Fibroblast of lung (primary cell): ENCODE data around the gene ENDOD1. TPM values are rescaled to one million over a fixed set of nuclear protein-coding genes. Genes with fewer than 3 reads are reported as not detected.

ENCODE experiments used
- DNase-seq, 2 donors: peaks; one replicate each; pipeline versions ENCODE4 v3.0.0 to v3.0.0-alpha.2; 2010; ENCODE audit warnings: low read depth in 2 of 2
- H2AFZ ChIP-seq: 2 replicates; pipeline ENCODE4 v1.5.1; 2012; ENCODE audit warnings: low read length, control low read depth, inconsistent platforms
- H3K27ac ChIP-seq: 2 replicates; pipeline ENCODE4 v1.5.1; 2011; ENCODE audit warnings: low read length, control low read depth; ENCODE audit not compliant: insufficient read depth
- H3K27me3 ChIP-seq: 2 replicates; pipeline ENCODE4 v1.5.1; 2011; ENCODE audit warnings: mild to moderate bottlenecking, low read length; ENCODE audit not compliant: control insufficient read depth, insufficient read depth
- H3K36me3 ChIP-seq: 2 replicates; pipeline ENCODE4 v1.5.1; 2011; ENCODE audit warnings: low read length; ENCODE audit not compliant: control insufficient read depth, insufficient read depth
- H3K4me1 ChIP-seq: 2 replicates; pipeline ENCODE4 v1.5.1; 2011; ENCODE audit warnings: low read length; ENCODE audit not compliant: control insufficient read depth, insufficient read depth; ENCODE audit errors: extremely low read depth
- H3K4me2 ChIP-seq: 2 replicates; pipeline ENCODE4 v1.5.1; 2011; ENCODE audit warnings: low read length, control low read depth; ENCODE audit not compliant: insufficient read depth; ENCODE audit errors: extremely low read depth
- H3K4me3 ChIP-seq, 4 experiments: fragments of 200-600 bp in 1 of 4; sonication (generic) in 1 of 4; replicated peaks in 1 of 4; 2 replicates each; pipeline ENCODE4 v1.5.1; 2011 to 2016; ENCODE audit warnings: low read length in 4 of 4, low read depth in 3 of 4, mild to moderate bottlenecking in 3 of 4, control low read depth in 2 of 4, inconsistent platforms in 1 of 4, mixed read lengths in 1 of 4; ENCODE audit not compliant: insufficient read depth in 1 of 4; ENCODE audit errors: control extremely low read depth in 1 of 4
- H3K79me2 ChIP-seq: 2 replicates; pipeline ENCODE4 v1.5.1; 2012; ENCODE audit warnings: mild to moderate bottlenecking, low read length, inconsistent platforms; ENCODE audit not compliant: control insufficient read depth, insufficient read depth
- H3K9ac ChIP-seq: 2 replicates; pipeline ENCODE4 v1.5.1; 2011; ENCODE audit warnings: mild to moderate bottlenecking, low read length, control low read depth; ENCODE audit not compliant: insufficient read depth
- H3K9me3 ChIP-seq: 2 replicates; pipeline ENCODE4 v1.5.1; 2012; ENCODE audit warnings: low read depth, low read length; ENCODE audit not compliant: control insufficient read depth, insufficient read depth
- H4K20me1 ChIP-seq: 2 replicates; pipeline ENCODE4 v1.5.1; 2011; ENCODE audit warnings: low read length; ENCODE audit not compliant: control insufficient read depth, insufficient read depth; ENCODE audit errors: extremely low read depth
- CTCF ChIP-seq, 2 donors: IDR thresholded peaks in 1 of 2; conservative IDR thresholded peaks in 1 of 2; 1 replicate in 1 of 2; 2 replicates in 1 of 2; pipeline ENCODE4 v1.5.1; 2011 to 2012; ENCODE audit warnings: low read length in 2 of 2, control low read depth in 1 of 2, inconsistent platforms in 1 of 2, low read depth in 1 of 2, mild to moderate bottlenecking in 1 of 2
- EZH2 ChIP-seq: IDR thresholded peaks from 2 replicates; pipeline ENCODE4 v1.5.1; 2012; ENCODE audit warnings: low read length, control low read depth, mild to moderate bottlenecking; ENCODE audit errors: missing control alignments
- polyA plus RNA-seq, 2 donors: library from polyadenylated mRNA; depleted of rRNA in 1 of 2; stranded (reverse) in 1 of 2; unstranded in 1 of 2; fragments of >200 nt; gene quantifications; 2 replicates each; pipeline ENCODE4 v1.2.1, GENCODE V29; 2011 to 2012; ENCODE audit warnings: missing spikeins in 1 of 2
- total RNA-seq: library from RNA; depleted of rRNA; stranded (reverse); fragments of >200 nt; gene quantifications from 2 replicates; pipeline ENCODE4 v1.2.1, GENCODE V29; 2014

Gene ENDOD1
- total and polyA plus RNA-seq, 2 donors (not counting 1 experiment from before 2014, with no cell fraction given), result 33.4 to 50.8 TPM

- Histone ChIP-seq H3K9me3 (no peaks in the 10 kb centered on the region), H3K79me2 (no peaks in the 10 kb centered on the region), H3K36me3 (no peaks in the 10 kb centered on the region), H4K20me1 (no peaks in the 10 kb centered on the region), H2AFZ (no peak overlapping the region), H3K4me1 (no peaks in the 10 kb centered on the region), H3K27ac (no peak overlapping the region), H3K9ac (no peak overlapping the region), H3K27me3 (no peaks in the 10 kb centered on the region), H3K4me3 (no peak overlapping the region), H3K4me2 (no peak overlapping the region)
- no peak for DNase-seq
- TF ChIP-seq CTCF (conservative IDR thresholded peaks at IDR 0.05 in 1 of 2, IDR thresholded peaks at IDR 0.05 in 1 of 2; ENCODE audit: low read depth in 1 of 2, low read length in 2 of 2) (no peak), EZH2 (no peak)
These were observed 65.7 kb downstream of the ENDOD1 start for GRCh38 chr11:95155385-95155784.

GRCh38 chr11:95156133-95156721 is 66.6 kb downstream of the ENDOD1 start:
- Histone ChIP-seq H2AFZ (no peak overlapping the region), H3K27me3 (no peaks in the 10 kb centered on the region)
- no peak for DNase-seq

GRCh38 chr11:95156916-95157541 is 67.4 kb downstream of the ENDOD1 start:
- Histone ChIP-seq H3K4me1 (no peaks in the 10 kb centered on the region), H3K9ac (no peak overlapping the region), H4K20me1 (no peaks in the 10 kb centered on the region), H3K36me3 (no peaks in the 10 kb centered on the region), H3K79me2 (no peaks in the 10 kb centered on the region), H3K9me3 (no peaks in the 10 kb centered on the region), H3K4me3 (no peak overlapping the region), H3K4me2 (no peak overlapping the region), H3K27ac (no peak overlapping the region), H3K27me3 (no peaks in the 10 kb centered on the region), H2AFZ (peak overlapping the region; percentile 26)
- DNase-seq, result no peak
- no peak for TF ChIP-seq EZH2
- no peak for TF ChIP-seq CTCF (conservative IDR thresholded peaks at IDR 0.05 in 1 of 2, IDR thresholded peaks at IDR 0.05 in 1 of 2; ENCODE audit: low read depth in 1 of 2, low read length in 2 of 2)

More at GRCh38 chr11:95156133-95156721, 66.6 kb downstream of the ENDOD1 start:
- no peak for TF ChIP-seq EZH2
- TF ChIP-seq CTCF (conservative IDR thresholded peaks at IDR 0.05 in 1 of 2, IDR thresholded peaks at IDR 0.05 in 1 of 2; ENCODE audit: low read depth in 1 of 2, low read length in 2 of 2), result no peak
- no peak overlapping the region for H3K4me3 ChIP-seq
- H3K27ac ChIP-seq, result no peak overlapping the region
- no peaks in the 10 kb centered on the region for H3K4me1 ChIP-seq
- H3K9ac ChIP-seq, result no peak overlapping the region
- H3K79me2 ChIP-seq, result no peaks in the 10 kb centered on the region
- no peaks in the 10 kb centered on the region for H4K20me1 ChIP-seq
- H3K4me2 ChIP-seq, result no peak overlapping the region
- H3K36me3 ChIP-seq, result no peaks in the 10 kb centered on the region
- H3K9me3 ChIP-seq, result no peaks in the 10 kb centered on the region
